DMS114 treated with DMSO at 0.1 percent for 48 hours (cell line): Measurements from ENCODE around the gene SMIM23.

Experiments used
- DNase-seq: peaks from one replicate; lab custom pipeline; 2025; ENCODE audit not compliant: unreplicated experiment; lab: John Stamatoyannopoulos, UW

The SMIM23 gene

GRCh38 chr5:171785517-171785916 lies at the start of gene SMIM23:
Gene SMIM23, plus strand, starts transcription at chr5:171785817. Its CDS starts 55 bp downstream, at chr5:171785872.
- no peak for DNase-seq

GRCh38 chr5:171736976-171737891 lies 48.4 kb upstream of the SMIM23 start:
- DNase-seq: no peak

- DNase-seq: no peak
These were observed 47.1 kb upstream of the SMIM23 start for GRCh38 chr5:171738501-171738900.

GRCh38 chr5:171739271-171739670 lies 46.3 kb upstream of the SMIM23 start:
- DNase-seq: no peak

GRCh38 chr5:171743436-171744076 lies 42.1 kb upstream of the SMIM23 start:
- DNase-seq: no peak

GRCh38 chr5:171744264-171744663 lies 41.4 kb upstream of the SMIM23 start:
- no peak for DNase-seq

- DNase-seq: no peak
These were observed 40.7 kb upstream of the SMIM23 start for GRCh38 chr5:171744882-171745281.

- no peak for DNase-seq
These were observed 40.0 kb upstream of the SMIM23 start for GRCh38 chr5:171745602-171746001.

- DNase-seq: no peak
These were observed 38.4 kb upstream of the SMIM23 start for GRCh38 chr5:171747061-171747859.

GRCh38 chr5:171748720-171749119 lies 36.9 kb upstream of the SMIM23 start:
- DNase-seq: no peak

GRCh38 chr5:171749365-171749764 lies 36.3 kb upstream of the SMIM23 start:
- DNase-seq: no peak

- no peak for DNase-seq
These were observed 35.3 kb upstream of the SMIM23 start for GRCh38 chr5:171750311-171750788.

- no peak for DNase-seq
These were observed 30.2 kb upstream of the SMIM23 start for GRCh38 chr5:171755354-171755821.

GRCh38 chr5:171757853-171758535 lies 27.6 kb upstream of the SMIM23 start:
- no peak for DNase-seq

GRCh38 chr5:171759777-171760176 lies 25.8 kb upstream of the SMIM23 start:
- no peak for DNase-seq

GRCh38 chr5:171762021-171762608 lies 23.5 kb upstream of the SMIM23 start:
- DNase-seq: no peak

- DNase-seq: no peak
These were observed 22.7 kb upstream of the SMIM23 start for GRCh38 chr5:171762903-171763302.

GRCh38 chr5:171764265-171764664 lies 21.4 kb upstream of the SMIM23 start:
- DNase-seq: no peak

GRCh38 chr5:171766875-171767274 lies 18.7 kb upstream of the SMIM23 start:
- no peak for DNase-seq

GRCh38 chr5:171770153-171770552 lies 15.5 kb upstream of the SMIM23 start:
- DNase-seq: no peak
